ENCODE results near the gene EPM2A. TPM values are rescaled to one million over a fixed set of nuclear protein-coding genes. Genes with fewer than 3 reads are reported as not detected.

EPM2A gene
- total and polyA plus RNA-seq, 2 of the 4 experiments (the other 2 are of a cell fraction): 2.1 to 4.5 TPM

- no peak overlapping the region for H3K27ac ChIP-seq (ENCODE audit: insufficient read depth, low read length)
- no peaks in the 10 kb centered on the region for H3K36me3 ChIP-seq (ENCODE audit: control insufficient read depth, insufficient read depth, low read length)
- no peak overlapping the region for H3K14ac ChIP-seq (replicated peaks; ENCODE audit: low read depth, low read length)
- H4K5ac ChIP-seq (ENCODE audit: low read depth, low read length): no peak overlapping the region
- no peak overlapping the region for H2BK120ac ChIP-seq (ENCODE audit: low read depth, low read length)
- H3K9me1 ChIP-seq (ENCODE audit: insufficient read depth, low read length): no peaks in the 10 kb centered on the region
- in situ Hi-C loops (cut with MboI; ENCODE audit: low sequenced_read_pairs) (no loop called here), intact Hi-C loops (cut with micrococcal nuclease) (no loop called here), dilution Hi-C loops (cut with HindIII; ENCODE audit: low sequenced_read_pairs, unreplicated experiment) (no loop called here)
- no TSS peak for BruUV-seq (replicated peaks)
- H3K4ac ChIP-seq (ENCODE audit: low read depth, low read length): no peak overlapping the region
- no peak for DNase-seq
- no peak overlapping the region for H2AFZ ChIP-seq (replicated peaks; ENCODE audit: low read length, poor library complexity)
- H2AK5ac ChIP-seq (ENCODE audit: low read depth, low read length): no peak overlapping the region
- no peaks in the 10 kb centered on the region; the same call in 1 of the 2 replicates for H3K9me3 ChIP-seq (ENCODE audit: control insufficient read depth, insufficient read depth, low read length)
- WGBS, 2 experiments (ENCODE audit: extremely low coverage in 2 of 2, insufficient read length in 1 of 2): no CpG with 5 or more reads among the region's 4 CpGs
- TF ChIP-seq RFX5 (IDR thresholded peaks at IDR 0.05; ENCODE audit: low read depth, low read length) (no peak), MAFK (IDR thresholded peaks at IDR 0.05; ENCODE audit: low read depth, low read length) (no peak), FOS (IDR thresholded peaks at IDR 0.05; ENCODE audit: low read depth, low read length) (no peak), USF2 (IDR thresholded peaks at IDR 0.05; ENCODE audit: low read depth, low read length) (no peak)
- no peak overlapping the region for H2BK5ac ChIP-seq (ENCODE audit: low read depth, low read length, poor library complexity, severe bottlenecking)
- H3K4me3 ChIP-seq (ENCODE audit: insufficient read depth, low read depth, low read length): no peak overlapping the region
- H4K91ac ChIP-seq (ENCODE audit: insufficient read depth, low read depth, low read length): no peak overlapping the region
- no peak overlapping the region for H2BK15ac ChIP-seq (ENCODE audit: low read depth, low read length)
- H3K18ac ChIP-seq (ENCODE audit: low read depth, low read length): no peak overlapping the region
- POLR2A ChIA-PET (ENCODE audit: unreplicated experiment): no interaction called here
- no peak for ATAC-seq (ENCODE audit: low read depth)
- no peak overlapping the region for H4K8ac ChIP-seq (ENCODE audit: low read depth in 2 of 2, low read length in 2 of 2)
- no peaks in the 10 kb centered on the region for H3K4me1 ChIP-seq (ENCODE audit: control insufficient read depth, insufficient read depth, low read length)
- CTCF ChIA-PET: no interaction called here
- no peaks in the 10 kb centered on the region for H3K27me3 ChIP-seq (ENCODE audit: control insufficient read depth, insufficient read depth, low read length)
- no peak overlapping the region for H3K4me2 ChIP-seq (ENCODE audit: low read depth, low read length)
- no peaks in the 10 kb centered on the region for H3K79me1 ChIP-seq (ENCODE audit: low read depth in 1 of 2, low read length in 2 of 2)
- H3K23ac ChIP-seq (ENCODE audit: low read depth, low read length): no peak overlapping the region
- H3K9ac ChIP-seq (ENCODE audit: low read depth, low read length): no peak overlapping the region
- H3K56ac ChIP-seq (ENCODE audit: extremely low read depth, insufficient read depth, low read length): no peak overlapping the region
- H2AK9ac ChIP-seq (replicated peaks; ENCODE audit: low read depth, low read length, poor library complexity): no peak overlapping the region
- no peak overlapping the region for H2BK20ac ChIP-seq (ENCODE audit: low read depth, low read length)
- no peaks in the 10 kb centered on the region for H4K20me1 ChIP-seq (ENCODE audit: insufficient read depth, low read length)
These were observed 19.9 kb downstream of the EPM2A start for GRCh38 chr6:145715426-145715825.
